Left ventricle myocardium inferior (tissue), 1 donor: ENCODE results near the gene ANLN. TPM values are rescaled to one million over a fixed set of nuclear protein-coding genes. Genes with fewer than 3 reads are reported as not detected.

Source experiments
- total RNA-seq: library from RNA; stranded (reverse); fragmentation: NEBNext Ultra II Directional; extraction: Animal tissue kit (Norgen Biotek cat#: 25700); gene quantifications from one replicate; pipeline ENCODE4 v1.2.1, GENCODE V29; 2021
- donor health status: DM: no; HTN: yes; CAD: no; lungs with severe emphysema.

ANLN gene
- total RNA-seq, 1 donor from 2014 or later = 2.1 TPM

Other genes with a start within 250 kb of the ANLN start
- gene EEPD1, start 236.6 kb upstream of the ANLN start, total RNA-seq = 7.1 TPM